Measurements from ENCODE around the gene SLC24A3. TPM values are rescaled to one million over a fixed set of nuclear protein-coding genes. Genes with fewer than 3 reads are reported as not detected.

SLC24A3 gene
- total RNA-seq, 1 experiment from 2014 or later, result not detected

DNA sequence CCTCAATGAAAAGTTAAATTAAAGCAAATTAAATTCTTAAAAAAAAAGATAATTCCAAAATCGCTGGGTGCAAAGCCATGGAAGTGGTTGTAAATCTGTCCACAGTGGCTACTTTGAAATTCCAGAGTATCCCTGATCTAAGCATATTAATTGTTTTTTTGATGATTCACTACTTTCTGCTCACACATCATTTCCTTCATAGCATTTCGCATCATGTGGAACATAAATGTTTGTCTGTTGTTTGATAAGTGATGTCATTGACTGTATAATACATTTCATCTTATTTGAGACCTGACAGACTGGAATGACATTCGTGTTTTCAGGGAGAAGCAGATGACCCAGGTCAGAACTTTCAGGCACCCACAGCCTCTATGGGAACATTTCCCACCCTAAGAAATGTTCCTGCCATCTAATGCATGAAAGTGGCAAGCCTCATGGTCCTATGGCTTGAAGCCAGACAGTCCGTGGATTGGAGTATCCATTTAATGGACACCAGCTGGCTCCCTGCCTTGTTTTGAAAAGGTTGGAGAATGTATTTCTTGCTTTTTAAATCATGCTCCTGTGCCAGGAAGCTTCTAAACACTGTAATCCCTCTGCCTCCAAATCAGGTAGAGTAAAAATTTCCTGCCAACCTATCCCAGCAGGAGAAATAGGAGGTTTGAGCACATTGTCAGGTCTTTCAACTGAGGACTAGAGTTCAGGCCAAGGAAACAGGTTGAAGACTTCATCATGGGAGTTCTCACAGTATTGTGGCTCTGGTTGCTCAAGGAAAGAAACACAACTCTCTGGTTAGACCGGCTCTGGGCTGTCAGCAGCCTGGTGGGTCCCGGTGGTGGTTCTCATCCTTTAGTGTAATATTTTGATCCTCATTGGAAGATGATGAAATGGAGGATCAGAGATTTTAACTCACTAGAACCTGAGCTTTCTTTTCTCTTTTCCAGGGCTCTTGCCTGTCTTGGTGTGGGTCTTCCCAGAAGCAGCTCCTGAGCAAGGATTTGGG, 157.9 kb downstream of the SLC24A3 start:
- no peak overlapping the region for H3K27ac ChIP-seq (ENCODE audit: low read length)
- TF ChIP-seq, protein P1, sequence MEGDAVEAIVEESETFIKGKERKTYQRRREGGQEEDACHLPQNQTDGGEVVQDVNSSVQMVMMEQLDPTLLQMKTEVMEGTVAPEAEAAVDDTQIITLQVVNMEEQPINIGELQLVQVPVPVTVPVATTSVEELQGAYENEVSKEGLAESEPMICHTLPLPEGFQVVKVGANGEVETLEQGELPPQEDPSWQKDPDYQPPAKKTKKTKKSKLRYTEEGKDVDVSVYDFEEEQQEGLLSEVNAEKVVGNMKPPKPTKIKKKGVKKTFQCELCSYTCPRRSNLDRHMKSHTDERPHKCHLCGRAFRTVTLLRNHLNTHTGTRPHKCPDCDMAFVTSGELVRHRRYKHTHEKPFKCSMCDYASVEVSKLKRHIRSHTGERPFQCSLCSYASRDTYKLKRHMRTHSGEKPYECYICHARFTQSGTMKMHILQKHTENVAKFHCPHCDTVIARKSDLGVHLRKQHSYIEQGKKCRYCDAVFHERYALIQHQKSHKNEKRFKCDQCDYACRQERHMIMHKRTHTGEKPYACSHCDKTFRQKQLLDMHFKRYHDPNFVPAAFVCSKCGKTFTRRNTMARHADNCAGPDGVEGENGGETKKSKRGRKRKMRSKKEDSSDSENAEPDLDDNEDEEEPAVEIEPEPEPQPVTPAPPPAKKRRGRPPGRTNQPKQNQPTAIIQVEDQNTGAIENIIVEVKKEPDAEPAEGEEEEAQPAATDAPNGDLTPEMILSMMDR (IDR thresholded peaks at IDR 0.05), result no peak
- TF ChIP-seq SIN3A (IDR thresholded peaks at IDR 0.05; ENCODE audit: borderline replicate concordance, insufficient read depth, low read depth, low read length), result no peak
- TF ChIP-seq TCF7L2 (IDR thresholded peaks at IDR 0.05; ENCODE audit: low read depth, low read length), result no peak
- TF ChIP-seq, protein P2, sequence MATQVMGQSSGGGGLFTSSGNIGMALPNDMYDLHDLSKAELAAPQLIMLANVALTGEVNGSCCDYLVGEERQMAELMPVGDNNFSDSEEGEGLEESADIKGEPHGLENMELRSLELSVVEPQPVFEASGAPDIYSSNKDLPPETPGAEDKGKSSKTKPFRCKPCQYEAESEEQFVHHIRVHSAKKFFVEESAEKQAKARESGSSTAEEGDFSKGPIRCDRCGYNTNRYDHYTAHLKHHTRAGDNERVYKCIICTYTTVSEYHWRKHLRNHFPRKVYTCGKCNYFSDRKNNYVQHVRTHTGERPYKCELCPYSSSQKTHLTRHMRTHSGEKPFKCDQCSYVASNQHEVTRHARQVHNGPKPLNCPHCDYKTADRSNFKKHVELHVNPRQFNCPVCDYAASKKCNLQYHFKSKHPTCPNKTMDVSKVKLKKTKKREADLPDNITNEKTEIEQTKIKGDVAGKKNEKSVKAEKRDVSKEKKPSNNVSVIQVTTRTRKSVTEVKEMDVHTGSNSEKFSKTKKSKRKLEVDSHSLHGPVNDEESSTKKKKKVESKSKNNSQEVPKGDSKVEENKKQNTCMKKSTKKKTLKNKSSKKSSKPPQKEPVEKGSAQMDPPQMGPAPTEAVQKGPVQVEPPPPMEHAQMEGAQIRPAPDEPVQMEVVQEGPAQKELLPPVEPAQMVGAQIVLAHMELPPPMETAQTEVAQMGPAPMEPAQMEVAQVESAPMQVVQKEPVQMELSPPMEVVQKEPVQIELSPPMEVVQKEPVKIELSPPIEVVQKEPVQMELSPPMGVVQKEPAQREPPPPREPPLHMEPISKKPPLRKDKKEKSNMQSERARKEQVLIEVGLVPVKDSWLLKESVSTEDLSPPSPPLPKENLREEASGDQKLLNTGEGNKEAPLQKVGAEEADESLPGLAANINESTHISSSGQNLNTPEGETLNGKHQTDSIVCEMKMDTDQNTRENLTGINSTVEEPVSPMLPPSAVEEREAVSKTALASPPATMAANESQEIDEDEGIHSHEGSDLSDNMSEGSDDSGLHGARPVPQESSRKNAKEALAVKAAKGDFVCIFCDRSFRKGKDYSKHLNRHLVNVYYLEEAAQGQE (IDR thresholded peaks at IDR 0.05; ENCODE audit: insufficient read depth in 1 of 2, low read depth in 2 of 2, low read length in 1 of 2), result no peak
- TF ChIP-seq POLR2AphosphoS5 (IDR thresholded peaks at IDR 0.05; ENCODE audit: low read depth, low read length), result no peak
- H3K4me3 ChIP-seq (ENCODE audit: low read depth in 2 of 2, low read length in 2 of 2), result no peak overlapping the region
- DNase-seq (ENCODE audit: low read depth, low spot score), result no peak
- ChIA-PET CTCF (no interaction called here), POLR2A (no interaction called here)
- no peaks in the 10 kb centered on the region for H3K9me3 ChIP-seq (ENCODE audit: control insufficient read depth, insufficient read depth, low read depth, low read length)
- H3K27me3 ChIP-seq (ENCODE audit: control insufficient read depth, insufficient read depth, low read length), result 0 out of 2 replicates have a peak, but pooled peaks cover 2% of the 10 kb centered on the region
- in situ Hi-C loops (cut with HindIII; ENCODE audit: low pct_unique_long_range_greater_than_20kb, low sequenced_read_pairs), result no loop called here
- no TSS peak for BruUV-seq (replicated peaks)
- H3K36me3 ChIP-seq (ENCODE audit: control insufficient read depth, insufficient read depth, low read length), result no peaks in the 10 kb centered on the region
- intact Hi-C loops (cut with micrococcal nuclease; ENCODE audit: unreplicated experiment), result no loop called here
- no peak for ATAC-seq
- H3K4me1 ChIP-seq (ENCODE audit: control insufficient read depth, insufficient read depth, low read length), result no peaks in the 10 kb centered on the region

DNA sequence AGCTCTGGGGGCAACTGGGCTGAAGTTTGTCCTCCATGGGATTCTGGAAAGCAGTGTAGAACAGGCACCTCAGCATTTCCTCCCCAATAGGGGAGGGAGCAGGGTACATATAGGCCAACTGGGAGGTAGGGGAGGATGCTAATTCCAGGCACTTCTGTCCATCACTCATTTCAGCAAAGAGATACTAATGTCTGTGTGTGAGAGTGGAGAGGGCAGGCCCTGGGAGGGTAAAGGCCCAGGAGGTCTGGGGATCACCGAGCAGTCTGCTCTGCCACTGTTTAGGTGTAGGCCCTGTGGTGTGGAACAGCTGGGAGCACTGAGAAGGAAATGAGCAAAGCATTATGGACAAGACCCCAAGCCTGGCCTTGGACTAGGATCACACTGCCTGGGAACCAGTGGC, 158.7 kb downstream of the SLC24A3 start:
- Histone ChIP-seq H3K4me3 (ENCODE audit: low read depth in 2 of 2, low read length in 2 of 2) (no peak overlapping the region), H3K9me3 (ENCODE audit: control insufficient read depth, insufficient read depth, low read depth, low read length) (no peaks in the 10 kb centered on the region), H3K27ac (ENCODE audit: low read length) (no peak overlapping the region), H3K27me3 (ENCODE audit: control insufficient read depth, insufficient read depth, low read length) (0 out of 2 replicates have a peak, but pooled peaks cover 2% of the 10 kb centered on the region), H3K4me1 (ENCODE audit: control insufficient read depth, insufficient read depth, low read length) (no peaks in the 10 kb centered on the region), H3K36me3 (ENCODE audit: control insufficient read depth, insufficient read depth, low read length) (no peaks in the 10 kb centered on the region)
- no peak for DNase-seq (ENCODE audit: low read depth, low spot score)
- intact Hi-C loops (cut with micrococcal nuclease; ENCODE audit: unreplicated experiment), result no loop called here
- ChIA-PET CTCF (no interaction called here), POLR2A (no interaction called here)
- no TSS peak for BruUV-seq (replicated peaks)
- in situ Hi-C loops (cut with HindIII; ENCODE audit: low pct_unique_long_range_greater_than_20kb, low sequenced_read_pairs), result no loop called here
- ATAC-seq, result no peak
- TF ChIP-seq, protein P1 (IDR thresholded peaks at IDR 0.05), result no peak
- TF ChIP-seq TCF7L2 (IDR thresholded peaks at IDR 0.05; ENCODE audit: low read depth, low read length), result no peak

Measured in Panc1 (cell line).